GM23248 (cell line): ENCODE measurements around the gene DMRT1.

Experiments
- EZH2 ChIP-seq: fragments of 200-600 bp; sonication (generic); IDR thresholded peaks from 2 replicates; pipeline ENCODE4 v1.6.1; 2018; ENCODE audit warnings: antibody characterized with exemption, mild to moderate bottlenecking; ENCODE audit not compliant: insufficient read depth, poor library complexity, severe bottlenecking
- EZH2phosphoT487 ChIP-seq: fragments of 200-600 bp; sonication (generic); IDR thresholded peaks from 2 replicates; pipeline ENCODE4 v1.6.1; 2018; ENCODE audit warnings: antibody characterized with exemption, moderate library complexity, mild to moderate bottlenecking, low read depth; ENCODE audit not compliant: insufficient read depth

DNA sequence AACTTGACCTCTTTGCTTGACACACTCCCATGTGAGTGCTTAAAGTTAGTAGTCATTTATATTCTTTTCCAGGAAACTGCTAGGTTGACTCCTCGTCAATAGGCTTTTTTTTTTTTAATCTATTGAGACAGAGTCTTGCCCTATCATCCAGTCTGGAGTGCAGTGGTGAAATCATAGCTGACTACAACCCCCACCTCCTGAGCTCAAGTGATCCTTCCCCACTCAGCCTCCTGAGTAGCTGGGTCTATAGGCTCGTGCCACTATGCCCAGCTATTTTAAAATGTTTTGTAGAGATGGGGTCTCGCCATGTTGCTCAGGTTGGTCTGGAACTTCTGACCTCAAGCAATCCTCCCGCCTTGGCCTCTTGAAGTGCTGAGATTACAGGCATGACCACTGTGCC lies 34.9 kb downstream of the DMRT1 start:
- TF ChIP-seq EZH2 = no peak
- TF ChIP-seq EZH2phosphoT487 = no peak
